ENCODE measurements around the gene FABP7.
A peak's percentile ranks its signal among the peaks of the same experiment; 100 is the strongest.

Gene FABP7

GRCh38 chr6:122778985-122779661 is 393 bp upstream of the FABP7 start:
- Histone ChIP-seq H3K4me2 (ENCODE audit: low read length) (no peak overlapping the region), H3K4me1 (ENCODE audit: control insufficient read depth, low read depth, low read length) (peaks cover 6% of the 10 kb centered on the region)

GRCh38 chr6:122780114-122780513 is 598 bp downstream of the FABP7 start:
- H3K23ac ChIP-seq (ENCODE audit: low read length), result no peak overlapping the region
- H3K4me2 ChIP-seq (ENCODE audit: low read length), result no peak overlapping the region
- no peak overlapping the region for H3K4ac ChIP-seq (ENCODE audit: low read depth, low read length)
- H3K4me3 ChIP-seq (ENCODE audit: low read length), result no peak overlapping the region
- H3K4me1 ChIP-seq (ENCODE audit: control insufficient read depth, low read depth, low read length), result peaks cover 6% of the 10 kb centered on the region
- no peak overlapping the region for H3K18ac ChIP-seq (ENCODE audit: low read length)
- no peak overlapping the region for H2BK5ac ChIP-seq (ENCODE audit: low read length)
- no peak overlapping the region for H3K56ac ChIP-seq (ENCODE audit: low read length)
- no peaks in the 10 kb centered on the region for H3K79me1 ChIP-seq (ENCODE audit: low read length)
- no peak overlapping the region for H4K5ac ChIP-seq (ENCODE audit: low read length)
- no peaks in the 10 kb centered on the region for H3K79me2 ChIP-seq (ENCODE audit: control insufficient read depth, insufficient read depth, low read length)
- H3K9ac ChIP-seq (ENCODE audit: low read length), result no peak overlapping the region
- no peak overlapping the region for H2AK5ac ChIP-seq (ENCODE audit: low read length)
- no peak overlapping the region for H2BK15ac ChIP-seq (replicated peaks; ENCODE audit: low read depth)
- no peaks in the 10 kb centered on the region for H3K36me3 ChIP-seq (ENCODE audit: control insufficient read depth, insufficient read depth, low read length)
- no peak overlapping the region for H4K8ac ChIP-seq (ENCODE audit: low read depth, low read length)
- peak; percentile 28 for DNase-seq
- H3K27ac ChIP-seq (ENCODE audit: low read depth, low read length), result no peak overlapping the region
- H2BK120ac ChIP-seq (ENCODE audit: low read depth, low read length), result no peak overlapping the region
- H3K27me3 ChIP-seq (ENCODE audit: insufficient read depth, low read length, poor library complexity), result no peaks in the 10 kb centered on the region
- WGBS (ENCODE audit: extremely low coverage, insufficient coverage, low lambda C conversion rate), result no CpG with 5 or more reads among the region's 5 CpGs

More at GRCh38 chr6:122778985-122779661, 393 bp upstream of the FABP7 start:
- Histone ChIP-seq H3K18ac (ENCODE audit: low read length) (peak overlapping the region; percentile 23), H2BK120ac (ENCODE audit: low read depth, low read length) (no peak overlapping the region), H2BK5ac (ENCODE audit: low read length) (no peak overlapping the region), H3K4me3 (ENCODE audit: low read length) (no peak overlapping the region), H3K27ac (ENCODE audit: low read depth, low read length) (no peak overlapping the region), H2BK15ac (replicated peaks; ENCODE audit: low read depth) (no peak overlapping the region), H3K27me3 (ENCODE audit: insufficient read depth, low read length, poor library complexity) (no peaks in the 10 kb centered on the region), H3K9ac (ENCODE audit: low read length) (no peak overlapping the region), H3K4ac (ENCODE audit: low read depth, low read length) (no peak overlapping the region), H3K36me3 (ENCODE audit: control insufficient read depth, insufficient read depth, low read length) (no peaks in the 10 kb centered on the region), H3K79me1 (ENCODE audit: low read length) (no peaks in the 10 kb centered on the region), H3K23ac (ENCODE audit: low read length) (no peak overlapping the region), H2AK5ac (ENCODE audit: low read length) (no peak overlapping the region), H3K56ac (ENCODE audit: low read length) (no peak overlapping the region), H3K79me2 (ENCODE audit: control insufficient read depth, insufficient read depth, low read length) (no peaks in the 10 kb centered on the region), H4K5ac (ENCODE audit: low read length) (no peak overlapping the region), H4K8ac (ENCODE audit: low read depth, low read length) (no peak overlapping the region)
- peak; percentile 86 for DNase-seq
- WGBS (ENCODE audit: extremely low coverage, insufficient coverage, low lambda C conversion rate), result no CpG with 5 or more reads among the region's 13 CpGs

- no CpG with 5 or more reads among the region's 7 CpGs for WGBS (ENCODE audit: extremely low coverage, insufficient coverage, low lambda C conversion rate)
- H3K23ac ChIP-seq (ENCODE audit: low read length), result no peak overlapping the region
- H3K9ac ChIP-seq (ENCODE audit: low read length), result no peak overlapping the region
- peak overlapping the region; percentile 67 for H2BK120ac ChIP-seq (ENCODE audit: low read depth, low read length)
- H3K18ac ChIP-seq (ENCODE audit: low read length), result no peak overlapping the region
- H3K4me3 ChIP-seq (ENCODE audit: low read length), result no peak overlapping the region
- no peak overlapping the region for H4K8ac ChIP-seq (ENCODE audit: low read depth, low read length)
- no peak overlapping the region for H2AK5ac ChIP-seq (ENCODE audit: low read length)
- H3K27me3 ChIP-seq (ENCODE audit: insufficient read depth, low read length, poor library complexity), result no peaks in the 10 kb centered on the region
- H2BK15ac ChIP-seq (replicated peaks; ENCODE audit: low read depth), result no peak overlapping the region
- H3K4me1 ChIP-seq (ENCODE audit: control insufficient read depth, low read depth, low read length), result peaks cover 6% of the 10 kb centered on the region
- no peak overlapping the region for H3K27ac ChIP-seq (ENCODE audit: low read depth, low read length)
- H4K5ac ChIP-seq (ENCODE audit: low read length), result no peak overlapping the region
- no peak overlapping the region for H3K4ac ChIP-seq (ENCODE audit: low read depth, low read length)
- no peak overlapping the region for H2BK5ac ChIP-seq (ENCODE audit: low read length)
- no peak overlapping the region for H3K4me2 ChIP-seq (ENCODE audit: low read length)
- no peaks in the 10 kb centered on the region for H3K79me2 ChIP-seq (ENCODE audit: control insufficient read depth, insufficient read depth, low read length)
- no peaks in the 10 kb centered on the region for H3K36me3 ChIP-seq (ENCODE audit: control insufficient read depth, insufficient read depth, low read length)
- no peak overlapping the region for H3K56ac ChIP-seq (ENCODE audit: low read length)
- no peak for DNase-seq
- H3K79me1 ChIP-seq (ENCODE audit: low read length), result no peaks in the 10 kb centered on the region
These were observed 2.2 kb downstream of the FABP7 start for GRCh38 chr6:122781716-122782115.

- Histone ChIP-seq H3K56ac (ENCODE audit: low read length) (no peak overlapping the region), H3K18ac (ENCODE audit: low read length) (no peak overlapping the region), H3K9ac (ENCODE audit: low read length) (no peak overlapping the region), H3K79me1 (ENCODE audit: low read length) (no peaks in the 10 kb centered on the region), H3K27ac (ENCODE audit: low read depth, low read length) (no peak overlapping the region), H2BK5ac (ENCODE audit: low read length) (no peak overlapping the region), H3K4me1 (ENCODE audit: control insufficient read depth, low read depth, low read length) (peaks cover 5% of the 10 kb centered on the region), H2BK120ac (ENCODE audit: low read depth, low read length) (no peak overlapping the region), H2BK15ac (replicated peaks; ENCODE audit: low read depth) (no peak overlapping the region), H3K79me2 (ENCODE audit: control insufficient read depth, insufficient read depth, low read length) (no peaks in the 10 kb centered on the region), H4K8ac (ENCODE audit: low read depth, low read length) (no peak overlapping the region), H4K5ac (ENCODE audit: low read length) (no peak overlapping the region), H3K27me3 (ENCODE audit: insufficient read depth, low read length, poor library complexity) (no peaks in the 10 kb centered on the region), H2AK5ac (ENCODE audit: low read length) (no peak overlapping the region), H3K4me2 (ENCODE audit: low read length) (no peak overlapping the region), H3K36me3 (ENCODE audit: control insufficient read depth, insufficient read depth, low read length) (no peaks in the 10 kb centered on the region), H3K23ac (ENCODE audit: low read length) (no peak overlapping the region), H3K4me3 (ENCODE audit: low read length) (no peak overlapping the region), H3K4ac (ENCODE audit: low read depth, low read length) (no peak overlapping the region)
- no CpG with 5 or more reads among the region's 4 CpGs for WGBS (ENCODE audit: extremely low coverage, insufficient coverage, low lambda C conversion rate)
- DNase-seq, result no peak
These were observed 3.9 kb downstream of the FABP7 start for GRCh38 chr6:122783401-122783800.

GRCh38 chr6:122785891-122786290 is 6.4 kb downstream of the FABP7 start:
- no peak overlapping the region for H2AK5ac ChIP-seq (ENCODE audit: low read length)
- H3K23ac ChIP-seq (ENCODE audit: low read length), result no peak overlapping the region
- H3K56ac ChIP-seq (ENCODE audit: low read length), result no peak overlapping the region
- H3K79me2 ChIP-seq (ENCODE audit: control insufficient read depth, insufficient read depth, low read length), result no peaks in the 10 kb centered on the region
- WGBS (ENCODE audit: extremely low coverage, insufficient coverage, low lambda C conversion rate), result no CpG with 5 or more reads among the region's 1 CpG
- H3K27ac ChIP-seq (ENCODE audit: low read depth, low read length), result no peak overlapping the region
- H2BK120ac ChIP-seq (ENCODE audit: low read depth, low read length), result no peak overlapping the region
- H3K4me2 ChIP-seq (ENCODE audit: low read length), result no peak overlapping the region
- no peak overlapping the region for H3K4me3 ChIP-seq (ENCODE audit: low read length)
- H3K9ac ChIP-seq (ENCODE audit: low read length), result no peak overlapping the region
- H3K4me1 ChIP-seq (ENCODE audit: control insufficient read depth, low read depth, low read length), result peaks cover 2% of the 10 kb centered on the region
- no peak overlapping the region for H3K18ac ChIP-seq (ENCODE audit: low read length)
- H3K4ac ChIP-seq (ENCODE audit: low read depth, low read length), result no peak overlapping the region
- H3K79me1 ChIP-seq (ENCODE audit: low read length), result no peaks in the 10 kb centered on the region
- H4K8ac ChIP-seq (ENCODE audit: low read depth, low read length), result no peak overlapping the region
- H2BK5ac ChIP-seq (ENCODE audit: low read length), result no peak overlapping the region
- H2BK15ac ChIP-seq (replicated peaks; ENCODE audit: low read depth), result no peak overlapping the region
- H4K5ac ChIP-seq (ENCODE audit: low read length), result no peak overlapping the region
- no peaks in the 10 kb centered on the region for H3K36me3 ChIP-seq (ENCODE audit: control insufficient read depth, insufficient read depth, low read length)
- no peaks in the 10 kb centered on the region for H3K27me3 ChIP-seq (ENCODE audit: insufficient read depth, low read length, poor library complexity)
- no peak for DNase-seq

- peaks cover 2% of the 10 kb centered on the region for H3K4me1 ChIP-seq (ENCODE audit: control insufficient read depth, low read depth, low read length)
- no peak overlapping the region for H2AK5ac ChIP-seq (ENCODE audit: low read length)
- H4K8ac ChIP-seq (ENCODE audit: low read depth, low read length), result no peak overlapping the region
- H2BK5ac ChIP-seq (ENCODE audit: low read length), result no peak overlapping the region
- no peak overlapping the region for H3K56ac ChIP-seq (ENCODE audit: low read length)
- no peak for DNase-seq
- H3K79me1 ChIP-seq (ENCODE audit: low read length), result no peaks in the 10 kb centered on the region
- no peaks in the 10 kb centered on the region for H3K79me2 ChIP-seq (ENCODE audit: control insufficient read depth, insufficient read depth, low read length)
- H3K4me3 ChIP-seq (ENCODE audit: low read length), result no peak overlapping the region
- no peak overlapping the region for H4K5ac ChIP-seq (ENCODE audit: low read length)
- H3K23ac ChIP-seq (ENCODE audit: low read length), result no peak overlapping the region
- no peak overlapping the region for H2BK120ac ChIP-seq (ENCODE audit: low read depth, low read length)
- H3K36me3 ChIP-seq (ENCODE audit: control insufficient read depth, insufficient read depth, low read length), result no peaks in the 10 kb centered on the region
- H3K27ac ChIP-seq (ENCODE audit: low read depth, low read length), result no peak overlapping the region
- H3K4ac ChIP-seq (ENCODE audit: low read depth, low read length), result no peak overlapping the region
- no peak overlapping the region for H2BK15ac ChIP-seq (replicated peaks; ENCODE audit: low read depth)
- H3K4me2 ChIP-seq (ENCODE audit: low read length), result no peak overlapping the region
- H3K9ac ChIP-seq (ENCODE audit: low read length), result no peak overlapping the region
- H3K27me3 ChIP-seq (ENCODE audit: insufficient read depth, low read length, poor library complexity), result no peaks in the 10 kb centered on the region
- H3K18ac ChIP-seq (ENCODE audit: low read length), result no peak overlapping the region
- no CpG with 5 or more reads among the region's 4 CpGs for WGBS (ENCODE audit: extremely low coverage, insufficient coverage, low lambda C conversion rate)
These were observed 8.2 kb downstream of the FABP7 start for GRCh38 chr6:122787721-122788120.

All from mesendoderm (in vitro differentiated cells).